ENCODE measurements around the gene CCNYL1. TPM values are rescaled to one million over a fixed set of nuclear protein-coding genes. Genes with fewer than 3 reads are reported as not detected.

The CCNYL1 gene
- total RNA-seq, 3 donors from 2014 or later (not counting 1 experiment from before 2014, with no cell fraction given), result 7.9 to 11.7 (median 10.2) TPM

DNA sequence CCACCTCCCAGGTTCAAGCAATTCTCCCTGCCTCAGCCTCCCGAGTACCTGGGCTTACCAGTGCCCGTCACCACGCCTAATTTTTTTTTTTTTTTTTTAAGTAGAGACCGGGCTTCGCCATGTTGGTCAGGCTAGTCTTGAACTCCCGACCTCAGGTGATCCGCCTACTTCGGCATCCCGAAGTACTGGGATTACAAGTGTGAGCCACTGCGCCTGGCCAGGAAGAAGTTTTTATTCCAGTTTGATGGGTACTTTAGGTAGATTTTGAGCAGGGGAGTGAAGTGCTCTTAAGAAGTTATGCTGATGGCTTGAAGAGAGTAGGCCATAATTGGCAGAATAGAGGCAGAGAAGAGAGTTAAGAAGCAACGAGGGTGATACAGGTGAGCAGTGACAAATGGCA lies 33.0 kb downstream of the CCNYL1 start:
- H3K4me1 Mint-ChIP-seq, result no peaks in the 10 kb centered on the region
- no peaks in the 10 kb centered on the region for H3K9me3 Mint-ChIP-seq
- Histone ChIP-seq H3K27ac (ENCODE audit: low read length) (no peak overlapping the region), H3K36me3 (ENCODE audit: control insufficient read depth, insufficient read depth, low read length) (peaks cover 17% of the 10 kb centered on the region), H3K4me3 (ENCODE audit: low read length) (no peak overlapping the region), H3K4me1 (ENCODE audit: control insufficient read depth, insufficient read depth, low read length) (no peaks in the 10 kb centered on the region), H3K27me3 (ENCODE audit: control insufficient read depth, insufficient read depth, low read length) (no peaks in the 10 kb centered on the region), H3K9me3 (ENCODE audit: control insufficient read depth, insufficient read depth, low read length) (no peaks in the 10 kb centered on the region)
- no peaks in the 10 kb centered on the region for H3K27me3 Mint-ChIP-seq (ENCODE audit: low read depth in 2 of 2)
- H3K4me3 Mint-ChIP-seq, result no peak overlapping the region
- ATAC-seq, result no peak
- no peak for DNase-seq
- WGBS (ENCODE audit: insufficient coverage), result 92% methylated on average over 11 of the region's 11 CpGs
- TF ChIP-seq, protein P1, sequence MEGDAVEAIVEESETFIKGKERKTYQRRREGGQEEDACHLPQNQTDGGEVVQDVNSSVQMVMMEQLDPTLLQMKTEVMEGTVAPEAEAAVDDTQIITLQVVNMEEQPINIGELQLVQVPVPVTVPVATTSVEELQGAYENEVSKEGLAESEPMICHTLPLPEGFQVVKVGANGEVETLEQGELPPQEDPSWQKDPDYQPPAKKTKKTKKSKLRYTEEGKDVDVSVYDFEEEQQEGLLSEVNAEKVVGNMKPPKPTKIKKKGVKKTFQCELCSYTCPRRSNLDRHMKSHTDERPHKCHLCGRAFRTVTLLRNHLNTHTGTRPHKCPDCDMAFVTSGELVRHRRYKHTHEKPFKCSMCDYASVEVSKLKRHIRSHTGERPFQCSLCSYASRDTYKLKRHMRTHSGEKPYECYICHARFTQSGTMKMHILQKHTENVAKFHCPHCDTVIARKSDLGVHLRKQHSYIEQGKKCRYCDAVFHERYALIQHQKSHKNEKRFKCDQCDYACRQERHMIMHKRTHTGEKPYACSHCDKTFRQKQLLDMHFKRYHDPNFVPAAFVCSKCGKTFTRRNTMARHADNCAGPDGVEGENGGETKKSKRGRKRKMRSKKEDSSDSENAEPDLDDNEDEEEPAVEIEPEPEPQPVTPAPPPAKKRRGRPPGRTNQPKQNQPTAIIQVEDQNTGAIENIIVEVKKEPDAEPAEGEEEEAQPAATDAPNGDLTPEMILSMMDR (IDR thresholded peaks at IDR 0.05), result no peak
- no peak overlapping the region for H3K27ac Mint-ChIP-seq
- intact Hi-C loops (cut with micrococcal nuclease), result loop anchor here (10.0 kb wide), 1 partner anchor 230 kb away; no protein-coding TSS in a partner anchor
- H3K36me3 Mint-ChIP-seq, result no peaks in the 10 kb centered on the region

DNA sequence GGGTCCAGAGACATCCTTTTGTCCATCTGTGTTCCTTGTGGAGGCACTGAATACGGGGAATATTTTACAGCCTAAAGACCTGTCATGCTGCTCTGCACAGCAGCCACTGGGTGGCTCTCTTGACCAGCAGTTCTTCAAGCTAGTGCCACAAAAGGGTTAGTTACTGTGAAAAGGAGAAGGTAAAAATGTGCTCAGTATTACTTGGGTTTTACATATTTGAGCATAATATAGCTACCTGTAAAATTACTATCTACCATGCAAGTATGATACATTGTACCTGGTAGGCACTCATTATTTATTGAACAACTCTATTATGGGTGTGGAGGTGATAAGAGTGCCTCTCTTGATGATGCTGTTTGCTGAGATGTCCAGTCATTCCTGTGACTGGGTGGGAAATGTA lies 34.7 kb downstream of the CCNYL1 start:
- Histone ChIP-seq H3K27me3 (ENCODE audit: control insufficient read depth, insufficient read depth, low read length) (no peaks in the 10 kb centered on the region), H3K36me3 (ENCODE audit: control insufficient read depth, insufficient read depth, low read length) (peaks cover 17% of the 10 kb centered on the region), H3K27ac (ENCODE audit: low read length) (no peak overlapping the region), H3K4me1 (ENCODE audit: control insufficient read depth, insufficient read depth, low read length) (no peaks in the 10 kb centered on the region), H3K4me3 (ENCODE audit: low read length) (no peak overlapping the region), H3K9me3 (ENCODE audit: control insufficient read depth, insufficient read depth, low read length) (no peaks in the 10 kb centered on the region)
- Mint-ChIP-seq H3K27ac (no peak overlapping the region), H3K27me3 (ENCODE audit: low read depth in 2 of 2) (no peaks in the 10 kb centered on the region), H3K9me3 (no peaks in the 10 kb centered on the region), H3K4me1 (no peaks in the 10 kb centered on the region), H3K36me3 (no peaks in the 10 kb centered on the region), H3K4me3 (no peak overlapping the region)
- peak in 1 of 2 donors; percentile 70 for DNase-seq
- intact Hi-C loops (cut with micrococcal nuclease), result loop anchor here (1.0 to 10.0 kb wide), 3 partner anchors 229 to 326 kb away; no protein-coding TSS in a partner anchor
- TF ChIP-seq, protein P1 (IDR thresholded peaks at IDR 0.05), result peak; percentile 63
- ATAC-seq, result peak; percentile 70 to 84 (median 77)
- WGBS (ENCODE audit: insufficient coverage), result 68% methylated on average over 1 of the region's 1 CpG

GRCh38 chr2:207747653-207748560 lies 36.5 kb downstream of the CCNYL1 start:
- H3K4me1 Mint-ChIP-seq, result no peaks in the 10 kb centered on the region
- no peak for ATAC-seq
- no peak overlapping the region for H3K27ac Mint-ChIP-seq

More at GRCh38 chr2:207747653-207748560, 36.5 kb downstream of the CCNYL1 start:
- WGBS (ENCODE audit: insufficient coverage), result 95% methylated on average over 15 of the region's 15 CpGs
- Mint-ChIP-seq H3K9me3 (no peaks in the 10 kb centered on the region), H3K36me3 (no peaks in the 10 kb centered on the region), H3K4me3 (no peak overlapping the region), H3K27me3 (ENCODE audit: low read depth in 2 of 2) (no peaks in the 10 kb centered on the region)
- intact Hi-C loops (cut with micrococcal nuclease), result loop anchor here (10.0 kb wide), 1 partner anchor 227 kb away; no protein-coding TSS in a partner anchor
- DNase-seq, result no peak
- Histone ChIP-seq H3K27ac (ENCODE audit: low read length) (no peak overlapping the region), H3K4me3 (ENCODE audit: low read length) (no peak overlapping the region), H3K27me3 (ENCODE audit: control insufficient read depth, insufficient read depth, low read length) (no peaks in the 10 kb centered on the region), H3K4me1 (ENCODE audit: control insufficient read depth, insufficient read depth, low read length) (no peaks in the 10 kb centered on the region), H3K36me3 (ENCODE audit: control insufficient read depth, insufficient read depth, low read length) (peaks cover 10% of the 10 kb centered on the region), H3K9me3 (ENCODE audit: control insufficient read depth, insufficient read depth, low read length) (no peaks in the 10 kb centered on the region)
- TF ChIP-seq, protein P1 (IDR thresholded peaks at IDR 0.05), result no peak

Measured in natural killer cell (primary cell).